HEK293 (cell line): ENCODE data around the gene TP53I11.

Experiments used
- CTCF ChIA-PET: fragments of 350-600 bp; formaldehyde crosslinking; extraction: SDS; loops from one replicate; lab custom pipeline; 2021; ENCODE audit warnings: antibody characterized with exemption; lab: Yijun Ruan, JAX
- POLR2A ChIA-PET: fragments of 300-600 bp; formaldehyde crosslinking; extraction: SDS; loops from one replicate; lab custom pipeline; 2020; ENCODE audit warnings: antibody characterized with exemption, inconsistent platforms; lab: Yijun Ruan, JAX
- H3K27ac ChIP-seq: fragments of 200-500 bp; sonication (Bioruptor generic); 2 replicates; pipeline ENCODE4 v1.5.1; 2014; ENCODE audit warnings: low read depth, low read length, control low read depth, inconsistent platforms; ENCODE audit errors: extremely low read depth
- H3K36me3 ChIP-seq, 2 experiments: fragments of 200-500 bp in 1 of 2; sonication (Bioruptor generic) in 1 of 2; 1 replicate in 1 of 2; 2 replicates in 1 of 2; pipeline ENCODE4 v1.5.1; 2014 to 2017; ENCODE audit warnings: inconsistent platforms in 2 of 2, low read length in 2 of 2; ENCODE audit not compliant: control insufficient read depth in 2 of 2, insufficient read depth in 1 of 2
- H3K4me1 ChIP-seq: fragments of 200-500 bp; sonication (Bioruptor generic); 2 replicates; pipeline ENCODE4 v1.5.1; 2014; ENCODE audit warnings: mild to moderate bottlenecking, low read length, inconsistent platforms; ENCODE audit not compliant: control insufficient read depth, insufficient read depth
- H3K4me3 ChIP-seq: 2 replicates; pipeline ENCODE4 v1.5.1; 2011; ENCODE audit warnings: low read depth, mild to moderate bottlenecking, control low read depth, low read length, moderate library complexity
- H3K9me3 ChIP-seq: fragments of 200-500 bp; sonication (Bioruptor generic); 2 replicates; pipeline ENCODE4 v1.5.1; 2014; ENCODE audit warnings: low read depth, low read length, inconsistent platforms; ENCODE audit not compliant: control insufficient read depth, insufficient read depth
- GLIS1 ChIP-seq: fragments of 450-650 bp; formaldehyde crosslinking; IDR thresholded peaks from 2 replicates; pipeline ENCODE4 v1.5.1; 2016; ENCODE audit warnings: missing biosample characterization, missing genetic modification characterization
- KLF9 ChIP-seq: fragments of 450-650 bp; formaldehyde crosslinking; IDR thresholded peaks from 2 replicates; pipeline ENCODE4 v1.5.1; 2016; ENCODE audit warnings: missing biosample characterization, missing genetic modification characterization, low read depth
- REPIN1 ChIP-seq: fragments of 450-650 bp; formaldehyde crosslinking; IDR thresholded peaks from 2 replicates; pipeline ENCODE4 v1.5.1; 2017; ENCODE audit warnings: missing biosample characterization, missing genetic modification characterization, low read depth
- SP2 ChIP-seq: fragments of 450-650 bp; formaldehyde crosslinking; IDR thresholded peaks from 2 replicates; pipeline ENCODE4 v1.5.1; 2016; ENCODE audit warnings: missing biosample characterization, missing genetic modification characterization
- ZBTB48 ChIP-seq: fragments of 450-650 bp; formaldehyde crosslinking; IDR thresholded peaks from 2 replicates; pipeline ENCODE4 v1.5.1; 2016; ENCODE audit warnings: missing biosample characterization, missing genetic modification characterization
- ZBTB8A ChIP-seq: fragments of 450-650 bp; formaldehyde crosslinking; IDR thresholded peaks from 2 replicates; pipeline ENCODE4 v1.5.1; 2016; ENCODE audit warnings: missing biosample characterization, missing genetic modification characterization
- ZFHX2 ChIP-seq: fragments of 450-650 bp; formaldehyde crosslinking; conservative IDR thresholded peaks from 2 replicates; pipeline ENCODE4 v1.5.1; 2016; ENCODE audit warnings: missing biosample characterization, missing genetic modification characterization
- ZNF157 ChIP-seq: fragments of 450-650 bp; formaldehyde crosslinking; IDR thresholded peaks from 2 replicates; pipeline ENCODE4 v1.5.1; 2016; ENCODE audit warnings: missing biosample characterization, missing genetic modification characterization
- ZNF266 ChIP-seq: fragments of 450-650 bp; formaldehyde crosslinking; IDR thresholded peaks from 2 replicates; pipeline ENCODE4 v1.5.1; 2016; ENCODE audit warnings: missing biosample characterization, missing genetic modification characterization, low read depth
- ZNF37A ChIP-seq: fragments of 450-650 bp; IDR thresholded peaks from 2 replicates; pipeline ENCODE4 v1.5.1; 2018; ENCODE audit warnings: missing biosample characterization, missing genetic modification characterization
- ZNF514 ChIP-seq: fragments of 450-650 bp; formaldehyde crosslinking; IDR thresholded peaks from 2 replicates; pipeline ENCODE4 v1.5.1; 2016; ENCODE audit warnings: missing biosample characterization, missing genetic modification characterization
- ZNF658 ChIP-seq: fragments of 450-650 bp; formaldehyde crosslinking; IDR thresholded peaks from 2 replicates; pipeline ENCODE4; 2016; ENCODE audit warnings: missing biosample characterization, missing genetic modification characterization
- TF ChIP-seq, protein P1 (sequence below): fragments of 450-650 bp; formaldehyde crosslinking; optimal IDR thresholded peaks from 2 replicates; pipeline ENCODE3; 2016; ENCODE audit warnings: missing biosample characterization, mild to moderate bottlenecking, missing genetic modification characterization
- TF ChIP-seq, protein P2 (sequence below): fragments of 450-650 bp; formaldehyde crosslinking; IDR thresholded peaks from 2 replicates; pipeline ENCODE4 v1.5.1; 2016; ENCODE audit warnings: missing biosample characterization, missing genetic modification characterization
- TF ChIP-seq, protein P3 (sequence below): fragments of 450-650 bp; formaldehyde crosslinking; IDR thresholded peaks from 2 replicates; pipeline ENCODE4 v1.5.1; 2016; ENCODE audit warnings: missing biosample characterization, missing genetic modification characterization
- TF ChIP-seq, protein P4 (sequence below): fragments of 450-650 bp; formaldehyde crosslinking; IDR thresholded peaks from 2 replicates; pipeline ENCODE4 v1.5.1; 2017; ENCODE audit warnings: missing biosample characterization, missing genetic modification characterization

Gene TP53I11, protein sequence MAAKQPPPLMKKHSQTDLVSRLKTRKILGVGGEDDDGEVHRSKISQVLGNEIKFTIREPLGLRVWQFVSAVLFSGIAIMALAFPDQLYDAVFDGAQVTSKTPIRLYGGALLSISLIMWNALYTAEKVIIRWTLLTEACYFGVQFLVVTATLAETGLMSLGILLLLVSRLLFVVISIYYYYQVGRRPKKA

DNA sequence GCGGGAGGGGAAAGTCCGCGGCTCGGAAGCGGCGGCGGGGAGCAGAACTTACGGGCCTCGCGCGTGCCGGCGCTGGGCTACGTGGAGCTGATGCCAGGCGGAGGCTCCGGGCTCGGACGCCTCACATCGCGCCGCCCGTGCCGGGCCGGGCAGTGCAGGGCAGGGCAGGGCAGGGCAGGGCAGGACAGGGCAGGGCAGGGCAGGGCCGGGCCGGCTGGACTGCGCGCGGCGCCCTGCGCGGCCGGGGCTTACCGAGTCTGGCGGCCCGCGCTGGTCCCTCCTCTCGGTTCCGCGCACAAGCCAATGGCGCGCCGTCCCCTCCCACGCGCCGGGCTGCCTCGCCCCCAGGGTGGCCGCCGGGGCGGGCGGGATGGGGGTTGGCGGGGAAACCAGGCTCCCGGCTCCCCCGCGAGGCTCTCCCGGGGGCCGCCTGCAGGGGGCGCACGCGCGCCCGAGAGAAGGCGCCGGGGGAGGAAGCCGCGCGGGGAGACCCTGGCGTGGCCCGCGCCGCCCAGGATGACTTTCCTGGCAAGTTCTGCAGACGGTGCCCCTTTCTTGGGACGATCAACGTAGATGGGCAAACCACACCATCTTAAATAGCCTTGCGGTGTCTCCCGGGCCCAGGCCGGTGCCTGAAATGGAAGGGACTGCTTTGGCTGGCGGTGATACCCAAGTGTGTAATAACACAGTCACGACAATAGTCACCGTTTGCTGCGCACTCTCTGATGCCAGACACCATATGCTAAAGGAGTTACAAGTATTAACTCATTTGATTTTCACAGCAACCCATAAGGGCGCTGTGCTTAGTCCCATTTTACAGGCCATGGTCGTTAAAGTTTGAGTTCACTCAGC is at the start of gene TP53I11:
Gene TP53I11, minus strand, starts transcription at position 259 of the 852 bp plus-strand sequence. CDS start 12,548 bp downstream, outside the sequence.
- peak within 1 kb of the TSS; percentile 60; the same call in 1 of the 2 replicates for H3K27ac ChIP-seq
- POLR2A ChIA-PET = interaction anchor here (0.6 to 0.7 kb wide), 2 partner anchors 25 to 26 kb away, joined by 3 to 4 read pairs; no protein-coding TSS in a partner anchor
- no peaks in the 10 kb centered on the region for H3K4me1 ChIP-seq
- H3K36me3 ChIP-seq = peaks cover 0 to 8% of the 10 kb centered on the region in 2 experiments; a peak in 1 of 3 replicates
- TF ChIP-seq REPIN1 = no peak
- TF ChIP-seq GLIS1 (tag by site-specific recombination) = peak; percentile 18; the same call in 1 of the 2 replicates
- TF ChIP-seq, protein P1, sequence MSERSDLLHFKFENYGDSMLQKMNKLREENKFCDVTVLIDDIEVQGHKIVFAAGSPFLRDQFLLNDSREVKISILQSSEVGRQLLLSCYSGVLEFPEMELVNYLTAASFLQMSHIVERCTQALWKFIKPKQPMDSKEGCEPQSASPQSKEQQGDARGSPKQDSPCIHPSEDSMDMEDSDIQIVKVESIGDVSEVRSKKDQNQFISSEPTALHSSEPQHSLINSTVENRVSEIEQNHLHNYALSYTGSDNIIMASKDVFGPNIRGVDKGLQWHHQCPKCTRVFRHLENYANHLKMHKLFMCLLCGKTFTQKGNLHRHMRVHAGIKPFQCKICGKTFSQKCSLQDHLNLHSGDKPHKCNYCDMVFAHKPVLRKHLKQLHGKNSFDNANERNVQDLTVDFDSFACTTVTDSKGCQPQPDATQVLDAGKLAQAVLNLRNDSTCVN (tag by site-specific recombination) = peak; percentile 21
- TF ChIP-seq ZFHX2 = peak; percentile 22; the same call in 1 of the 2 replicates
- TF ChIP-seq ZNF37A (tag by site-specific recombination) = peak; percentile 98
- TF ChIP-seq ZBTB8A (tag by site-specific recombination) = peak; percentile 48
- TF ChIP-seq SP2 (tag by site-specific recombination) = peak; percentile 15; the same call in 1 of the 2 replicates
- TF ChIP-seq ZNF514 = no peak
- TF ChIP-seq, protein P2, sequence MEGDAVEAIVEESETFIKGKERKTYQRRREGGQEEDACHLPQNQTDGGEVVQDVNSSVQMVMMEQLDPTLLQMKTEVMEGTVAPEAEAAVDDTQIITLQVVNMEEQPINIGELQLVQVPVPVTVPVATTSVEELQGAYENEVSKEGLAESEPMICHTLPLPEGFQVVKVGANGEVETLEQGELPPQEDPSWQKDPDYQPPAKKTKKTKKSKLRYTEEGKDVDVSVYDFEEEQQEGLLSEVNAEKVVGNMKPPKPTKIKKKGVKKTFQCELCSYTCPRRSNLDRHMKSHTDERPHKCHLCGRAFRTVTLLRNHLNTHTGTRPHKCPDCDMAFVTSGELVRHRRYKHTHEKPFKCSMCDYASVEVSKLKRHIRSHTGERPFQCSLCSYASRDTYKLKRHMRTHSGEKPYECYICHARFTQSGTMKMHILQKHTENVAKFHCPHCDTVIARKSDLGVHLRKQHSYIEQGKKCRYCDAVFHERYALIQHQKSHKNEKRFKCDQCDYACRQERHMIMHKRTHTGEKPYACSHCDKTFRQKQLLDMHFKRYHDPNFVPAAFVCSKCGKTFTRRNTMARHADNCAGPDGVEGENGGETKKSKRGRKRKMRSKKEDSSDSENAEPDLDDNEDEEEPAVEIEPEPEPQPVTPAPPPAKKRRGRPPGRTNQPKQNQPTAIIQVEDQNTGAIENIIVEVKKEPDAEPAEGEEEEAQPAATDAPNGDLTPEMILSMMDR = 0 out of 2 replicates have a peak, but pooled peaks have one; percentile 19
- no peaks in the 10 kb centered on the region for H3K9me3 ChIP-seq
- CTCF ChIA-PET = interaction anchor here (0.6 to 1.4 kb wide), 9 partner anchors 8 to 420 kb away, joined by 3 to 7 read pairs (median 4); no protein-coding TSS in a partner anchor
- H3K4me3 ChIP-seq = peak within 1 kb of the TSS; percentile 71

DNA sequence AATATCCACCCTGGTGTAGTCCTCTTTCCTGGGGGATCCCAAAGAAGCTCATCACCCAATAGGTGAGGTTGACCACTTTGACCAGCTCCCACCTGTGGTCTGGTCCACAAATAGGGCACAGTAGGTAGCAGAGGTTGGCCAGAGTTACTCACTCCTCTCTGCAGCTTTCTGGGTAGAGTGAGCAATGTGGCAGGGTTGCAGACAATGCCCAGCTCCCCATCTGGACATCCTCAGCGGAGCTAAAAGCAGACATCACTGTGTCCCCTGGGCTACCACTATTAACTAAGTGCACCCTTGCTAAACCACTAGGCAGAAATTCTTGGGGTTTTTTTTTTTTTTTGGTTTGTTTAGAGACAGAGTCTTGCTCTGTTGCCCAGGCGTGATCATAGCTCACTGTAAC is 48.4 kb upstream of the TP53I11 start:
- no peak overlapping the region for H3K4me3 ChIP-seq
- no peak overlapping the region for H3K27ac ChIP-seq
- TF ChIP-seq, protein P3, sequence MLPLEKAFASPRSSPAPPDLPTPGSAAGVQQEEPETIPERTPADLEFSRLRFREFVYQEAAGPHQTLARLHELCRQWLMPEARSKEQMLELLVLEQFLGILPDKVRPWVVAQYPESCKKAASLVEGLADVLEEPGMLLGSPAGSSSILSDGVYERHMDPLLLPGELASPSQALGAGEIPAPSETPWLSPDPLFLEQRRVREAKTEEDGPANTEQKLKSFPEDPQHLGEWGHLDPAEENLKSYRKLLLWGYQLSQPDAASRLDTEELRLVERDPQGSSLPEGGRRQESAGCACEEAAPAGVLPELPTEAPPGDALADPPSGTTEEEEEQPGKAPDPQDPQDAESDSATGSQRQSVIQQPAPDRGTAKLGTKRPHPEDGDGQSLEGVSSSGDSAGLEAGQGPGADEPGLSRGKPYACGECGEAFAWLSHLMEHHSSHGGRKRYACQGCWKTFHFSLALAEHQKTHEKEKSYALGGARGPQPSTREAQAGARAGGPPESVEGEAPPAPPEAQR = no peak
- TF ChIP-seq ZBTB48 (tag by site-specific recombination) (no peak), ZNF157 (tag by site-specific recombination) (no peak), ZNF266 (no peak), KLF9 (tag by site-specific recombination) (no peak), ZNF658 (tag by site-specific recombination) (no peak)
- TF ChIP-seq, protein P4, sequence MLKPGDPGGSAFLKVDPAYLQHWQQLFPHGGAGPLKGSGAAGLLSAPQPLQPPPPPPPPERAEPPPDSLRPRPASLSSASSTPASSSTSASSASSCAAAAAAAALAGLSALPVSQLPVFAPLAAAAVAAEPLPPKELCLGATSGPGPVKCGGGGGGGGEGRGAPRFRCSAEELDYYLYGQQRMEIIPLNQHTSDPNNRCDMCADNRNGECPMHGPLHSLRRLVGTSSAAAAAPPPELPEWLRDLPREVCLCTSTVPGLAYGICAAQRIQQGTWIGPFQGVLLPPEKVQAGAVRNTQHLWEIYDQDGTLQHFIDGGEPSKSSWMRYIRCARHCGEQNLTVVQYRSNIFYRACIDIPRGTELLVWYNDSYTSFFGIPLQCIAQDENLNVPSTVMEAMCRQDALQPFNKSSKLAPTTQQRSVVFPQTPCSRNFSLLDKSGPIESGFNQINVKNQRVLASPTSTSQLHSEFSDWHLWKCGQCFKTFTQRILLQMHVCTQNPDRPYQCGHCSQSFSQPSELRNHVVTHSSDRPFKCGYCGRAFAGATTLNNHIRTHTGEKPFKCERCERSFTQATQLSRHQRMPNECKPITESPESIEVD (tag by site-specific recombination) = no peak
- POLR2A ChIA-PET = no interaction called here
- no peaks in the 10 kb centered on the region for H3K4me1 ChIP-seq
- CTCF ChIA-PET = interaction anchor here (0.7 to 2.0 kb wide), 2 partner anchors 42 to 63 kb away, joined by 3 to 7 read pairs; no protein-coding TSS in a partner anchor
- H3K9me3 ChIP-seq = no peaks in the 10 kb centered on the region
- H3K36me3 ChIP-seq = no peaks in the 10 kb centered on the region
